GM12801 (cell line): Measurements from ENCODE around the gene ITGB2.

ENCODE experiments used
- TF ChIP-seq, protein P1 (sequence below): IDR thresholded peaks from one replicate; pipeline ENCODE4 v1.5.1; 2011; ENCODE audit warnings: control low read depth; ENCODE audit not compliant: insufficient read length; ENCODE audit errors: extremely low read depth

Gene ITGB2

DNA sequence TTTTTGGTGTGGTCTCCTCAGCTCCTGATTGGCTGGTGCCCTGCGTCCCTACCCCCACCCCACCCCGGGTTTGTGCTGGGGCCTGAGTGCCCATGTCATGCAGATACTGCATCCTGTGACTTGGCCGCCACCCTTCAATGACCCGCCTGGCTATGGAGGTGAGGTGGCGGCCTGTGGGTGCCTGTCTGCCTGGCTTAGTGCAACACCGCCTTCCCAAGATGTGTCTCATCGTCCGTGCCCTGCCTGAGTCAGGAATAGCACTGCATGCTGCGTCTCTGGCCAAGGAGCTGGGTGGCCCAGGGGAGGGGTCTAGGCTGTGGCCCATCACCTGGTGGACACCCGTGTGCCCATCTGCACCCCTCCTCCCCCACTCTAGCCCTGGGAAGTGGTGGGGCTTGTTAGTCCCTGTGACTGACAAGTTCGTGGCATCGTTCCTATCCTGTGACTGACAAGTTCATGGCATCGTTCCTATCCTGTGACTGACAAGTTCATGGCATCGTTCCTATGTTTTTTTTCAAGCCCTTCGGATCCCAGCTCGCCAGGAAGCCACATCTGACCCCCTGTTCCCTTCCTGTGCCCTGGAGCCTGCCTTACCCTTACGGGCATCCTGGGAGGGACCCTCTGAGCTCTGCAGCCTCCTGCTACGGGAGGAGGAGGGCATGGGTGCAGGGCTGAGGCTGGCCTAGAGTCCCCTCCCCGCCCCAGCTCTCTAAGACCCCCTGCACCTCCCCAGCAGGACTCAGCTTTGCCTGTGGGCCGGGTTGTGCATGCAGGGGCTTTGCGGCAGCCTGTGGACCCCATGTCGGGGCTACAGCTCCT is 26.6 kb upstream of the ITGB2 start:
- TF ChIP-seq, protein P1, sequence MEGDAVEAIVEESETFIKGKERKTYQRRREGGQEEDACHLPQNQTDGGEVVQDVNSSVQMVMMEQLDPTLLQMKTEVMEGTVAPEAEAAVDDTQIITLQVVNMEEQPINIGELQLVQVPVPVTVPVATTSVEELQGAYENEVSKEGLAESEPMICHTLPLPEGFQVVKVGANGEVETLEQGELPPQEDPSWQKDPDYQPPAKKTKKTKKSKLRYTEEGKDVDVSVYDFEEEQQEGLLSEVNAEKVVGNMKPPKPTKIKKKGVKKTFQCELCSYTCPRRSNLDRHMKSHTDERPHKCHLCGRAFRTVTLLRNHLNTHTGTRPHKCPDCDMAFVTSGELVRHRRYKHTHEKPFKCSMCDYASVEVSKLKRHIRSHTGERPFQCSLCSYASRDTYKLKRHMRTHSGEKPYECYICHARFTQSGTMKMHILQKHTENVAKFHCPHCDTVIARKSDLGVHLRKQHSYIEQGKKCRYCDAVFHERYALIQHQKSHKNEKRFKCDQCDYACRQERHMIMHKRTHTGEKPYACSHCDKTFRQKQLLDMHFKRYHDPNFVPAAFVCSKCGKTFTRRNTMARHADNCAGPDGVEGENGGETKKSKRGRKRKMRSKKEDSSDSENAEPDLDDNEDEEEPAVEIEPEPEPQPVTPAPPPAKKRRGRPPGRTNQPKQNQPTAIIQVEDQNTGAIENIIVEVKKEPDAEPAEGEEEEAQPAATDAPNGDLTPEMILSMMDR, result no peak

- TF ChIP-seq, protein P1, result no peak
Measured at GRCh38 chr21:44946254-44947041, 25.7 kb upstream of the ITGB2 start.

GRCh38 chr21:44944596-44944995 is 23.9 kb upstream of the ITGB2 start:
- TF ChIP-seq, protein P1, result no peak

DNA sequence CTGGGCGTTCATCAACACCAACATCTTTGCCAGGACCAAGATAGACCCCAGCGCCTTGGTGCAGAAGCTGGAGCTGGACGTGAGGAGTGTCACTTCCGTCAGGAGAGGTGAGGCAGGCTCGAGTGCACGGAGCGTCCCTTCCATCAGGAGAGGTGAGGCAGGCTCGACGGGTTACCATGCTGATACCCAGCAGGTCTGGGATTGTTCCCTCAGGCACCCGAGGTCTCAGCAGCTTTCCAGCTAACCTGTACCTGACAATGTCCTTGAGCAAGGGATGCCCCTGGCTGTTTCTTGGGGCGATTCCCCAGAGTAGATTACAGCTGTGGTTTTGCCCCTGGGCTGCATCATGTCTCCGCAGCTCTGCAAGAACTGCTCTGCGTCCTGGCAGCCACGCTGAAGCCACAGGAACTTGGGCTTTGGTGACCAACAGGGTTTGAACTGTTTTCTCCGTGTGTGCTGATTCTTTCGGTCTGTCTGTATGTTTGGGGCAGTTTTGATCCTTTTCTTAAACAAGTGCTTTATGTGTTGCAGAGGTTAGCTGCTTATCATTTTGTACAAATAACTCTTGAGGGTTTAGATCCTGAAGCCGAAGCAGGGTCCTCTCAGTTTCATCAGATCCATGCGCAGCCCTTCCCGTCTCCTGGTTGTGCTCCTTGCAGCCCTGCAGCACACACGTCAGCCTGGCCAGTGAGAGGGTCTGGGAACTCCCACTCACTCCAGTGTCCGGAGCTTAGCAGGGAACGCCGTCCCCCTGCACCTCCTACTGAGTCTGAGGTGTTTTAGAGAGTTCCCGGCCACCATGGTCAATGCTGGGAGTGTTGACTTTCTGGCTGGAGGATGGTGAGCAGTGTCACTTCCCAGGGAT is 23.2 kb upstream of the ITGB2 start:
- TF ChIP-seq, protein P1, result no peak

- TF ChIP-seq, protein P1, result no peak
Measured at GRCh38 chr21:44943005-44943685, 22.4 kb upstream of the ITGB2 start.

DNA sequence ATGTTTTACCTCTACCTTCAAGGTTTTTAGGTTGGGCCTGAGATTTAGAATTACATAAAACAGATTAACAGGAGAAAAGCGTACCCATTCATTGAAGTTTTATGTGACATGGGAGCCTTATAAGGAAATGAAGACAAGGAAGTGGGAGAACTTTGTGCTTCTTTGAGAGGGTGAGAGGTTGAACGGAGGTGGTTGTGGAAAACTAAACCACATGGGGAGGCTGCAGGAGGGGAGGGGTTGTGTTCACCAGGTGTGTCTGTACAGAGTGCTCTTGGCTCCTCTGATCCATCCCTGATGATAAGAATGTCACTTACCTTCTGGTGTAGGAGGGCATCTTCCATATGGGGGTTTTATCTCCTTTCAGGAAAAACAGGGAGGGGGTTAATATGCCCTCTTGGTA is 21.9 kb upstream of the ITGB2 start:
- TF ChIP-seq, protein P1, result no peak
